GM12801 (cell line): ENCODE measurements around the gene SAPCD1.

ENCODE experiments used
- CTCF ChIP-seq: IDR thresholded peaks from one replicate; pipeline ENCODE4 v1.5.1; 2011; ENCODE audit warnings: control low read depth; ENCODE audit not compliant: insufficient read length; ENCODE audit errors: extremely low read depth

SAPCD1 gene

GRCh38 chr6:31763619-31763940 lies 1.1 kb downstream of the SAPCD1 start:
- TF ChIP-seq CTCF: no peak

GRCh38 chr6:31764198-31764597 lies 1.7 kb downstream of the SAPCD1 start:
- TF ChIP-seq CTCF: no peak

- no peak for TF ChIP-seq CTCF
Observed at GRCh38 chr6:31765559-31765909, 3.1 kb downstream of the SAPCD1 start.

GRCh38 chr6:31765910-31766794 lies 3.7 kb downstream of the SAPCD1 start:
- no peak for TF ChIP-seq CTCF

- no peak for TF ChIP-seq CTCF
Observed at GRCh38 chr6:31767096-31767645, 4.7 kb downstream of the SAPCD1 start.

- no peak for TF ChIP-seq CTCF
Observed at GRCh38 chr6:31768363-31769257, 6.2 kb downstream of the SAPCD1 start.

- no peak for TF ChIP-seq CTCF
Observed at GRCh38 chr6:31769684-31770371, 7.4 kb downstream of the SAPCD1 start.
